Colonic mucosa (tissue), 4 donors: ENCODE measurements around the gene CST9. TPM values are rescaled to one million over a fixed set of nuclear protein-coding genes. Genes with fewer than 3 reads are reported as not detected.

Experiments
- DNase-seq: peaks from one replicate; pipeline ENCODE4 v3.0.0-alpha.2; 2020
- H3K27ac ChIP-seq: fragments of 200-600 bp; one replicate; pipeline ENCODE4 v1.8.0; 2021
- H3K27me3 ChIP-seq: fragments of 200-600 bp; one replicate; pipeline ENCODE4 v1.8.0; 2021
- H3K36me3 ChIP-seq: fragments of 200-600 bp; one replicate; pipeline ENCODE4 v1.8.0; 2021
- H3K4me1 ChIP-seq: fragments of 200-600 bp; one replicate; pipeline ENCODE4 v1.8.0; 2021; ENCODE audit warnings: mild to moderate bottlenecking
- H3K4me3 ChIP-seq: fragments of 200-600 bp; one replicate; pipeline ENCODE4 v1.8.0; 2021
- H3K9ac ChIP-seq, 2 donors: one replicate each; pipeline ENCODE4 v1.7.0; 2013; ENCODE audit warnings: control low read depth in 2 of 2, low read depth in 2 of 2, low read length in 2 of 2
- H3K9me3 ChIP-seq: fragments of 200-600 bp; one replicate; pipeline ENCODE4 v1.8.0; 2021
- CTCF ChIP-seq: fragments of 200-600 bp; IDR thresholded peaks from one replicate; pipeline ENCODE4 v1.8.0; 2022; ENCODE audit warnings: antibody characterized with exemption, mild to moderate bottlenecking
- intact Hi-C: fragments of 100-400 bp; cut with DNase I; formaldehyde crosslinking; loops from one replicate; pipeline ENCODE4 v1.14.1; 2022
- total RNA-seq, 2 donors: library from RNA; stranded (reverse); fragmentation: NEBNext Ultra II Directional in 1 of 2; extraction: Animal tissue kit (Norgen Biotek cat#: 25700) in 1 of 2; gene quantifications; one replicate each; pipeline ENCODE4 v1.2.1, GENCODE V29; 2021
- donor health status: healthy.
- donor health status: DM: no; HTN: no; CAD: no.
- donor health status: DM: no; HTN: no; CAD: no.

Gene CST9
- total RNA-seq, 2 donors from 2014 or later, result not detected

DNA sequence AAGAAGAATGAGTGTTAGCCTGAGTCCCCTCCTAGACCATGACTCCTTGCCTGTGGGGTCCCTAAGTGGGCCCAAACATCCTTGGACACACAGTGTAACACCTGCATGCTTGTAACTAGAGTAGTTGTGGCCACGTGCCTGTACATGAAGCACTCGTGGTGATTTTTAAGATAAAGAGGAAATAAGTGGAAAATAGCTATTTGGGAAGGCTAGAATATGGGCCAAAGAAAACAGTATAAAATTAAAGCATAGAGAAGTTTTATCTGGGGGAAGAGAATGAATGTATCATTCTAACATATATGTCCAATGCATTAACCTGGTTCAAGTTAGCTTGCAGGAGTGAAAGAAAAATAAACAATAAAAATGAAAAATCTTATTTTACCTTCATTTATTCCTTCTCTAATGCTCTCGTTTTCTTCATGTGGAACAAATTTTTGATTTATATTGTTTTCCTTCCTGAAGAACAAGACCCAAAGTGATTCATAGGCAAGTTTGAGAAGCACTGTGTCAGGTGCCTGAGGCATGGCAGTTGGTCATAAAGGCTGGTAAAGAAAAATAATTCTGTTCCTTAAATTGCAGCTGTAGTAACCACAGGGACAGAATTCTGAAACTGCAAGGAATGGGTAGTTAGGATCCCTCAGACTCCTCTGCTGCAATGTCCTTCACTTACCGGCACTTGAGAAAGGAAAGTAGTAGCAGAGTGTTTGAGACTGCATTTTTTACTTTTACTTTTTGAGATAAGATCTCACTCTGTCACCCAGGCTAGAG lies 40.6 kb upstream of the CST9 start:
- DNase-seq, result no peak
- H3K4me1 ChIP-seq, result no peaks in the 10 kb centered on the region
- no peak overlapping the region for H3K27ac ChIP-seq
- intact Hi-C loops, result no loop called here
- TF ChIP-seq CTCF, result no peak
- H3K36me3 ChIP-seq, result no peaks in the 10 kb centered on the region
- H3K9ac ChIP-seq, result no peak overlapping the region
- H3K9me3 ChIP-seq, result no peaks in the 10 kb centered on the region
- no peak overlapping the region for H3K4me3 ChIP-seq
- H3K27me3 ChIP-seq, result no peaks in the 10 kb centered on the region

- DNase-seq, result no peak
- Histone ChIP-seq H3K27me3 (no peaks in the 10 kb centered on the region), H3K9me3 (no peaks in the 10 kb centered on the region), H3K9ac (no peak overlapping the region), H3K27ac (no peak overlapping the region), H3K36me3 (no peaks in the 10 kb centered on the region), H3K4me1 (no peaks in the 10 kb centered on the region), H3K4me3 (no peak overlapping the region)
- intact Hi-C loops, result no loop called here
- no peak for TF ChIP-seq CTCF
Observed at GRCh38 chr20:23645575-23645974, 39.9 kb upstream of the CST9 start.

- no peak for DNase-seq
- no peak overlapping the region for H3K27ac ChIP-seq
- no peaks in the 10 kb centered on the region for H3K4me1 ChIP-seq
- no peak overlapping the region for H3K9ac ChIP-seq
- intact Hi-C loops, result no loop called here
- H3K27me3 ChIP-seq, result no peaks in the 10 kb centered on the region
- H3K9me3 ChIP-seq, result no peaks in the 10 kb centered on the region
- H3K4me3 ChIP-seq, result no peak overlapping the region
- no peaks in the 10 kb centered on the region for H3K36me3 ChIP-seq
- TF ChIP-seq CTCF, result no peak
Observed at GRCh38 chr20:23644164-23644563, 38.4 kb upstream of the CST9 start.

- Histone ChIP-seq H3K9me3 (no peaks in the 10 kb centered on the region), H3K4me1 (no peaks in the 10 kb centered on the region), H3K4me3 (no peak overlapping the region), H3K27ac (no peak overlapping the region), H3K27me3 (no peaks in the 10 kb centered on the region), H3K36me3 (no peaks in the 10 kb centered on the region), H3K9ac (no peak overlapping the region)
- no peak for DNase-seq
- intact Hi-C loops, result no loop called here
- TF ChIP-seq CTCF, result no peak
Observed at GRCh38 chr20:23643659-23644058, 37.9 kb upstream of the CST9 start.

GRCh38 chr20:23641936-23642751 lies 36.4 kb upstream of the CST9 start:
- H3K4me1 ChIP-seq, result no peaks in the 10 kb centered on the region
- H3K27me3 ChIP-seq, result no peaks in the 10 kb centered on the region
- no peak for DNase-seq
- no peaks in the 10 kb centered on the region for H3K36me3 ChIP-seq
- no peak overlapping the region for H3K27ac ChIP-seq
- H3K9me3 ChIP-seq, result no peaks in the 10 kb centered on the region
- no peak overlapping the region for H3K4me3 ChIP-seq
- no peak overlapping the region for H3K9ac ChIP-seq
- intact Hi-C loops, result no loop called here
- TF ChIP-seq CTCF, result no peak
